ENCODE measurements around the gene DAGLA. TPM values are rescaled to one million over a fixed set of nuclear protein-coding genes. Genes with fewer than 3 reads are reported as not detected.

DAGLA gene
- total RNA-seq, 1 donor = 3.6 TPM

DNA sequence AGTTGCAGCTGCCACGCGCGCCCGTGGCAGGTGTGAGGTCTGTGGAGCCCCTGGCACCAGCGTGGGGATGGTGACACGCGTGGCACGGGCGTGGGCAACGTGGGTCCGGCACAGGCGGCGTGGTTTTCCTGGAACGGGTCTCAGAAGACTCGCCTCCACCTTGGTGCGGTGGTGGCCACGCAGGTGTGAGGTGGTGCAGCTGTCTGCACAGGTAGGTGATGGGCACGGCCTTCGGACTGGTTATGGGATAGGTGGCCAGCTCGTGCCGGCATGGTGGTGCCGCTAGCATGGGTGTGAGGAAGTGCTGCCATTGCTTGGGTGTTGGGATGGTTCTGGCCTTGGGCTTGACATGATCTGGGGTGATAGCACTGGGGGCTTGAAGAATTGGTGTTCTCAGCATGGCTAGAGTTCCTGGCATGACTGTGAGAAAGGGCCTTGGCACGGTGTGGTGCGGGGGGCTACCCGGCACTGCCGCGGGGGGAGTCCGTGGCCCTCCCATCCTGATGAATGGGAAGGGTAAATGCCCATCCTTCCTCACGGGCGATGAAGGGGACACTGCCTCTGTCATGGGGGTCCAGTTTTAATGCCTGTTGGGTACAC lies 531 bp downstream of the DAGLA start:
- H3K27ac ChIP-seq (ENCODE audit: low read depth, low read length) = no peak overlapping the region
- peaks cover 40% of the 10 kb centered on the region for H3K79me2 ChIP-seq (ENCODE audit: insufficient read depth, low read length)
- peak overlapping the region; percentile 81 for H3K4me3 ChIP-seq (ENCODE audit: insufficient read depth, low read length)
- DNase-seq (ENCODE audit: insufficient read length, low spot score, missing footprints) = no peak
- H3K36me3 ChIP-seq (ENCODE audit: insufficient read depth, low read length) = no peaks in the 10 kb centered on the region
- H4K20me1 ChIP-seq (ENCODE audit: insufficient read depth, low read length) = peaks cover 29% of the 10 kb centered on the region
- H3K27me3 ChIP-seq (ENCODE audit: insufficient read depth, low read length) = peaks cover 19% of the 10 kb centered on the region
- TF ChIP-seq, protein P1, sequence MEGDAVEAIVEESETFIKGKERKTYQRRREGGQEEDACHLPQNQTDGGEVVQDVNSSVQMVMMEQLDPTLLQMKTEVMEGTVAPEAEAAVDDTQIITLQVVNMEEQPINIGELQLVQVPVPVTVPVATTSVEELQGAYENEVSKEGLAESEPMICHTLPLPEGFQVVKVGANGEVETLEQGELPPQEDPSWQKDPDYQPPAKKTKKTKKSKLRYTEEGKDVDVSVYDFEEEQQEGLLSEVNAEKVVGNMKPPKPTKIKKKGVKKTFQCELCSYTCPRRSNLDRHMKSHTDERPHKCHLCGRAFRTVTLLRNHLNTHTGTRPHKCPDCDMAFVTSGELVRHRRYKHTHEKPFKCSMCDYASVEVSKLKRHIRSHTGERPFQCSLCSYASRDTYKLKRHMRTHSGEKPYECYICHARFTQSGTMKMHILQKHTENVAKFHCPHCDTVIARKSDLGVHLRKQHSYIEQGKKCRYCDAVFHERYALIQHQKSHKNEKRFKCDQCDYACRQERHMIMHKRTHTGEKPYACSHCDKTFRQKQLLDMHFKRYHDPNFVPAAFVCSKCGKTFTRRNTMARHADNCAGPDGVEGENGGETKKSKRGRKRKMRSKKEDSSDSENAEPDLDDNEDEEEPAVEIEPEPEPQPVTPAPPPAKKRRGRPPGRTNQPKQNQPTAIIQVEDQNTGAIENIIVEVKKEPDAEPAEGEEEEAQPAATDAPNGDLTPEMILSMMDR (IDR thresholded peaks at IDR 0.05; ENCODE audit: extremely low read depth, low read depth, low read length) = no peak
- peak overlapping the region; percentile 58 for H2AFZ ChIP-seq (ENCODE audit: low read length)
- peak overlapping the region; percentile 94 for H3K4me2 ChIP-seq (ENCODE audit: insufficient read depth, low read length)
- peaks cover 34% of the 10 kb centered on the region for H3K4me1 ChIP-seq (ENCODE audit: insufficient read depth, low read length)
- no peaks in the 10 kb centered on the region for H3K9me3 ChIP-seq (ENCODE audit: low read depth, low read length)

DNA sequence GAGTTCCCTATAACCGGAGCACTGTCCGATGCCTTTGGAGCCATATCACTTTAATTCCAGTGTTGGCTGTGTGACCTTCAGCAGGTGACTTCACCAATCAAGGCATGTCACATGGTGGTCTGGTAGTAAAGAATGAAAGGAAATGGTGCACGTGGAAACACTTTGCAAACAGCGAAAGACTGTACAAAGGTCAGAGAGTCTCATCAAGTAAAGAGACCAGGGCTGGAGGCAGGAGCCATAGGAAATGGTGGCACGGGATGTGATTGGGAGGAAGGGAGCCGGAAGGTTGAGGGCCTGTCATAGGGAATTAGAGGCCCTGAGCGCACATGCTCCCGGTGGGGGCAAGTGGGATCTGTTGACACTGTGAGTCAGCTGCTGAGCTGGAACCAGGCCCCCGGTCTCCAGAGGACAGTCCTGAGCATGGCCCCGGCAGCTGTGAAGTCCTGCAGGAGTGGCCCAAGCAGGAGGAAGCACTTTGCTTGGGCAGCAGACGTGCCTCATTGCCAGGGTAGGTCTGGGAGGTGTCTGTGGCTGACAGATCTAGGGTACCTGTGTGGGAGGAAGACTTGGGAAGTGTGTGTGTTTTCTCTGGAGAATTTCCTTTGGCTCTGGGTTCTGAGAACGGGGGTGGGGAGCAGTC lies 2.0 kb downstream of the DAGLA start:
- H3K4me1 ChIP-seq (ENCODE audit: insufficient read depth, low read length) = peaks cover 34% of the 10 kb centered on the region
- no peaks in the 10 kb centered on the region for H3K36me3 ChIP-seq (ENCODE audit: insufficient read depth, low read length)
- peak overlapping the region; percentile 13 for H3K4me3 ChIP-seq (ENCODE audit: insufficient read depth, low read length)
- peak; percentile 96 for DNase-seq (ENCODE audit: insufficient read length, low spot score, missing footprints)
- H3K4me2 ChIP-seq (ENCODE audit: insufficient read depth, low read length) = peak overlapping the region; percentile 35
- H2AFZ ChIP-seq (ENCODE audit: low read length) = no peak overlapping the region
- no peaks in the 10 kb centered on the region for H3K9me3 ChIP-seq (ENCODE audit: low read depth, low read length)
- H3K79me2 ChIP-seq (ENCODE audit: insufficient read depth, low read length) = peaks cover 53% of the 10 kb centered on the region
- TF ChIP-seq, protein P1 (IDR thresholded peaks at IDR 0.05; ENCODE audit: extremely low read depth, low read depth, low read length) = no peak
- peaks cover 6% of the 10 kb centered on the region for H3K27me3 ChIP-seq (ENCODE audit: insufficient read depth, low read length)
- H3K27ac ChIP-seq (ENCODE audit: low read depth, low read length) = no peak overlapping the region
- peaks cover 33% of the 10 kb centered on the region for H4K20me1 ChIP-seq (ENCODE audit: insufficient read depth, low read length)

DNA sequence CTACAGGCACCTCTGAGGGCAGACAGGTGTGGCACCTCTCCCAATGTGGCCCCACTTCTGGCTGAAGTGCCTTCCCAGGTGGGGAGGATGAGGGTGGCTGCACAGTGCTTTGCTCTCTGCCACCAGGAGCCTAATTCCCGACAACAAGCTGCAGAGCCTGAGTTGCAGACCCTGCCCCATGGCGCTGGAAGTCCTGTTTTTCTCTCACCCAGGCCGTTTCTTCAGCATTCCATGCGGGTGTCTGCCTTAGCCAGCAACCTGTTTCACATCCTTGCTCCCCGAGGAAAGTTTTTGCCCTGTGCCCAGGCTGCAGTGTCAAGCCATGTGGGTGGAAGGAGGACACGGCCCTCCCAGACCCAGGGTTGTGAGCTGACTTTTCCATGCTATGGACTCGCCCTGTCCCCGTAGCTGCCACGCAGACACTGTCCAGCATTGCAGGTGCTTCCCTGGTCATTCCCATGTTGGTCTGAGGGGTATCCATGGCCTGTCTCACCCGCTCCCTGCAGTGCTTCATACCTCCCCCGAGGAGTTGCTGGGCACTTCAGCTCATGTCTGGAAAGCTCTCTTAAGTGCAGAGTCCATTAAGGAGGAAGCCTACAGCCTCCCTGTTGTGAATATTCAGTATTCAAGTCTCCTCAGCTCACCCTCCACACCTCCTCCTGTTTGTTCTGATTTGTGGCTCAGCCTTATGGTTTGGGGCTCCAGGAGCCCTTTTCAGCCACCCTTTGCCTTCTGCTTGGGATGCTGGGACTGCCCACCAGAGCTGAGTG lies 2.9 kb downstream of the DAGLA start:
- H3K4me2 ChIP-seq (ENCODE audit: insufficient read depth, low read length) = no peak overlapping the region
- H3K27ac ChIP-seq (ENCODE audit: low read depth, low read length) = no peak overlapping the region
- H3K4me3 ChIP-seq (ENCODE audit: insufficient read depth, low read length) = no peak overlapping the region
- TF ChIP-seq, protein P1 (IDR thresholded peaks at IDR 0.05; ENCODE audit: extremely low read depth, low read depth, low read length) = no peak
- H3K27me3 ChIP-seq (ENCODE audit: insufficient read depth, low read length) = peaks cover 6% of the 10 kb centered on the region
- no peaks in the 10 kb centered on the region for H3K36me3 ChIP-seq (ENCODE audit: insufficient read depth, low read length)
- H2AFZ ChIP-seq (ENCODE audit: low read length) = no peak overlapping the region
- peaks cover 33% of the 10 kb centered on the region for H4K20me1 ChIP-seq (ENCODE audit: insufficient read depth, low read length)
- no peak for DNase-seq (ENCODE audit: insufficient read length, low spot score, missing footprints)
- no peaks in the 10 kb centered on the region for H3K9me3 ChIP-seq (ENCODE audit: low read depth, low read length)
- peaks cover 34% of the 10 kb centered on the region for H3K4me1 ChIP-seq (ENCODE audit: insufficient read depth, low read length)
- peaks cover 58% of the 10 kb centered on the region for H3K79me2 ChIP-seq (ENCODE audit: insufficient read depth, low read length)

All from osteoblast (primary cell).